Right atrium auricular region (tissue), 2 donors: ENCODE data around the gene TRAK1. TPM values are rescaled to one million over a fixed set of nuclear protein-coding genes. Genes with fewer than 3 reads are reported as not detected.

Experiments
- DNase-seq: peaks from one replicate; pipeline ENCODE4 v3.0.0-alpha.2; 2019; ENCODE audit warnings: low spot score
- H3K27ac ChIP-seq, 2 donors: fragments of 200-600 bp; sonication (generic); 1 replicate in 1 of 2; 2 replicates in 1 of 2; pipeline ENCODE4 v1.5.1; 2016 to 2019
- H3K27me3 ChIP-seq, 2 donors: fragments of 200-600 bp; sonication (generic); one replicate each; pipeline versions ENCODE4 v1.5.1 to v1.6.0; 2017 to 2019
- H3K36me3 ChIP-seq: fragments of 200-600 bp; sonication (generic); one replicate; pipeline ENCODE4 v1.5.1; 2016
- H3K4me1 ChIP-seq, 2 donors: fragments of 200-600 bp; sonication (generic); one replicate each; pipeline versions ENCODE4 v1.5.1 to v1.6.0; 2017 to 2019
- H3K4me3 ChIP-seq, 2 donors: fragments of 200-600 bp; sonication (generic); 1 replicate in 1 of 2; 2 replicates in 1 of 2; pipeline ENCODE4 v1.5.1; 2017 to 2019; ENCODE audit warnings: mild to moderate bottlenecking in 1 of 2, moderate library complexity in 1 of 2
- H3K9me3 ChIP-seq, 2 donors: fragments of 200-600 bp; sonication (generic); one replicate each; pipeline ENCODE4 v1.5.1; 2019
- total RNA-seq, 2 donors: library from RNA; depleted of rRNA; stranded (reverse); fragments of >200 nt; gene quantifications; one replicate each; pipeline ENCODE4 v1.1.0, GENCODE V29; 2016
- TF ChIP-seq, protein P1 (sequence below), 2 donors: fragments of 200-600 bp; sonication (generic); IDR thresholded peaks; one replicate each; pipeline ENCODE4 v1.5.1; 2019; ENCODE audit warnings: antibody characterized with exemption in 2 of 2

The TRAK1 gene
- total RNA-seq, 2 donors from 2014 or later: 172 to 259 TPM

DNA sequence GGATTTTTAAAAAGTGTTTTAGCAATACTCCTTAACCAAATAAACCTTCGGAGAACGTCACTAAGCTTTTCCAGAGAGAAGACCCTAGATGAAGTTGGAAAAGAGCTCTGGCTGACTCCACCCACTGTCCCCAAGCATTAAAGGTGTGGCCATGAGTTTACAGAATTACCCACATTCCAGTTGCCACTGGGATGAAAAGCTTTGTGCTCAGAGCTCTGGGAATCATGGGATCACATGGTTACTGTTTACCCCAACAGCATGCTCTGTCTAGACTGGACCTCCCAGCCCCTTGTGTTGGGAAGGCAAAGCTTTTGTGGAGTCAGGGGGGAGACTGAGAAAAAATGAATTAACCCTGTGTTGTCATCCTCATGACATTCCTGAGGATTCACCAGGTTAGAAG is 119.6 kb downstream of the TRAK1 start:
- Histone ChIP-seq H3K27me3 (no peaks in the 10 kb centered on the region), H3K9me3 (no peaks in the 10 kb centered on the region), H3K4me1 (no peaks in the 10 kb centered on the region), H3K4me3 (no peak overlapping the region), H3K27ac (no peak overlapping the region), H3K36me3 (peaks cover 35% of the 10 kb centered on the region)
- DNase-seq: no peak
- TF ChIP-seq, protein P1, sequence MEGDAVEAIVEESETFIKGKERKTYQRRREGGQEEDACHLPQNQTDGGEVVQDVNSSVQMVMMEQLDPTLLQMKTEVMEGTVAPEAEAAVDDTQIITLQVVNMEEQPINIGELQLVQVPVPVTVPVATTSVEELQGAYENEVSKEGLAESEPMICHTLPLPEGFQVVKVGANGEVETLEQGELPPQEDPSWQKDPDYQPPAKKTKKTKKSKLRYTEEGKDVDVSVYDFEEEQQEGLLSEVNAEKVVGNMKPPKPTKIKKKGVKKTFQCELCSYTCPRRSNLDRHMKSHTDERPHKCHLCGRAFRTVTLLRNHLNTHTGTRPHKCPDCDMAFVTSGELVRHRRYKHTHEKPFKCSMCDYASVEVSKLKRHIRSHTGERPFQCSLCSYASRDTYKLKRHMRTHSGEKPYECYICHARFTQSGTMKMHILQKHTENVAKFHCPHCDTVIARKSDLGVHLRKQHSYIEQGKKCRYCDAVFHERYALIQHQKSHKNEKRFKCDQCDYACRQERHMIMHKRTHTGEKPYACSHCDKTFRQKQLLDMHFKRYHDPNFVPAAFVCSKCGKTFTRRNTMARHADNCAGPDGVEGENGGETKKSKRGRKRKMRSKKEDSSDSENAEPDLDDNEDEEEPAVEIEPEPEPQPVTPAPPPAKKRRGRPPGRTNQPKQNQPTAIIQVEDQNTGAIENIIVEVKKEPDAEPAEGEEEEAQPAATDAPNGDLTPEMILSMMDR (IDR thresholded peaks at IDR 0.05): no peak

DNA sequence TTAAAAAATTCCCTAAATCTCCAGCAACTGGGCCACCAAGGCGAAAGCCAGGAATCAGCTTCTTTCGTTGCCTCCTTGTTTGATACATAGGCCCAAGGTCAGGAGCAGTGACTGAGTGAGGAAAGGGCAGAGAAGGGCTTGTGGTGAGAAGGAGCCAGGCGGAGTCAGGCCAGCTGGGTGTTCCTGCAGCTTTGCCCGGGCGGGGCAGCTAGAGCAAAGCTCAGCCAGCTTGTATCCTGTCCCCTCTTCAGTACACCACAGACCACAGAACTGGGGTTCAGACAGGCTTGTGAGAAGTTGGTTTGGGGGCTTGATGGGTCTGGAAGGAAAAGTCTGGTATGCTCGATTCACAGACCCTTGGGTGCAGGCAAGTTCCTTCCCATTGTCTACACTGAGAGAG is 122.3 kb downstream of the TRAK1 start:
- no peak overlapping the region for H3K4me3 ChIP-seq
- no peak overlapping the region for H3K27ac ChIP-seq
- H3K36me3 ChIP-seq: peaks cover 41% of the 10 kb centered on the region
- H3K27me3 ChIP-seq: no peaks in the 10 kb centered on the region
- H3K9me3 ChIP-seq: no peaks in the 10 kb centered on the region
- TF ChIP-seq, protein P1 (IDR thresholded peaks at IDR 0.05): no peak
- no peaks in the 10 kb centered on the region for H3K4me1 ChIP-seq
- DNase-seq: no peak

DNA sequence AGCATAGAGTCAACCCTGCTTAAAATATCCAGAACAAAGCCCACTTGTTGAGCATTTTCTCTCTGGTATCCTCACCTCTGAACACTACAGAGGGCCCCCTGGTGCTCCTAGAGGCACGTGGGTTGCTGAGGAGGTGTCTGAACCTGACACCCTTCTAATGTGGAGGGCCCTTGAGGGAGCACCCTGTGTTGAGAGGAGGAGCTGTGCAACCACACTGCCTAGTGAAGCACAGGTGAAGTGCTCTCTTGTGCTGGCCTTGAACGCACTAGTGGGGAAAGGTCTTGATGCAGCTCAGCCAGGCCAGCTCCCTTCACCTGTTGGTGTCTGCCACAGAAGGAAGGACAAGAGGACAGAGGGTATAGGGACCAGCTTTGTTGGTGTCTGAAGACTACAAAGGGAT is 122.9 kb downstream of the TRAK1 start:
- DNase-seq: no peak
- Histone ChIP-seq H3K4me1 (no peaks in the 10 kb centered on the region), H3K9me3 (no peaks in the 10 kb centered on the region), H3K36me3 (peaks cover 41% of the 10 kb centered on the region), H3K27ac (no peak overlapping the region), H3K27me3 (no peaks in the 10 kb centered on the region), H3K4me3 (no peak overlapping the region)
- TF ChIP-seq, protein P1 (IDR thresholded peaks at IDR 0.05): no peak

DNA sequence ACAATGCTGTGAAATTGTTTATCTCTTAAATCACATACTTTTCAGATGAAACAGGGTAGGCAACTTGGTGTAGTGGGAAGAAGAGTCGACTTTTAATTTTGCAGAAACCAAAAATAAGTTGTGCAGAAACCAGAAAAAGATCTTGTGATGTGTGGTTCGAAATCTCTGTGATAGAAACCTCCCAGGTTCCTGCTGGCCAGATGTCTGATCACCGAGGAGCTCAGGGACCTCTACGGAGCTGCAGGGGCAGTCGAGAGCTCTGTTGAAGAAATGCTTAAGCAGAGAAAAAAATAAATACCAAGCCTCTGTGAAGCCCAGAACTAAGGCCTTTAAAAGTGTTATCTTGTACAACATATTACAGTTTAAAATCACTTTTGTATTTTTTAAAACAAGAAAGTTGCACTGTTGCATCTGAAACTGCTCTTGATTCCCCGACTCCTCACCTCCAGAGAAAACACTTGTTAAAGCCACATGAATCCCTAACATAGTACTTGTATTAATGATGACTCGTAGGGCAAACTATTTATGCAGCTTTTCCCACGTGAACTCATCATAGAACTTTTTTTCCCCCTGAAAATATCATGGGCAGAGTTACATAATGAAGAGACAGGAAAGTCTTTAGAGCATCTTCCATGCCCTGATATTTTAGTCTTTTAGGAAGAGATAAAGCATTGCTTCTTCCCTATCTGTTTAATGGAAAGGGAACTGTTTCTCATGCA is 123.6 kb downstream of the TRAK1 start:
- no peaks in the 10 kb centered on the region for H3K27me3 ChIP-seq
- DNase-seq: no peak
- TF ChIP-seq, protein P1 (IDR thresholded peaks at IDR 0.05): no peak
- no peaks in the 10 kb centered on the region for H3K9me3 ChIP-seq
- no peak overlapping the region for H3K27ac ChIP-seq
- H3K4me3 ChIP-seq: no peak overlapping the region
- H3K36me3 ChIP-seq: peaks cover 41% of the 10 kb centered on the region
- H3K4me1 ChIP-seq: no peaks in the 10 kb centered on the region

DNA sequence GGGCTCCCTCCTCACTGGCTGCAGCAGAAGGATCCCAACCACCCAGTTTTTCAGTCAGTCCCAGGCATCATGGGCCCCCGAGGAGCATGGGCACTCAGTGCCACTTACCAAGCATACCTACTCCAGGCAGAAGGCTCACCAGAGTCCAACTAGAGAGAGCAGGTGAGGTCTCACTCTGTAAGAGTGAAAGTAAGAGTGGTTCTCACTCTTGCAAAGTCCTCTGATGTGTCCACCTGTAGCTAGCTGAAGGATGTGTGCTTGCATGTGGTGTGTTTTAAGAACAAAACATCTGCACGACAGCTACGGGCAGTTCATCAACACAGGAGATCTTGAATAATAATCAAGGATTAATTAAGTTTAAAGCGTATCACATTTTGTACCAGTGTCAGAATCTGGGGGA is 125.1 kb downstream of the TRAK1 start:
- H3K27ac ChIP-seq: no peak overlapping the region
- no peak overlapping the region for H3K4me3 ChIP-seq
- H3K4me1 ChIP-seq: no peaks in the 10 kb centered on the region
- TF ChIP-seq, protein P1 (IDR thresholded peaks at IDR 0.05): no peak
- DNase-seq: no peak
- H3K36me3 ChIP-seq: peaks cover 36% of the 10 kb centered on the region
- no peaks in the 10 kb centered on the region for H3K27me3 ChIP-seq
- no peaks in the 10 kb centered on the region for H3K9me3 ChIP-seq

DNA sequence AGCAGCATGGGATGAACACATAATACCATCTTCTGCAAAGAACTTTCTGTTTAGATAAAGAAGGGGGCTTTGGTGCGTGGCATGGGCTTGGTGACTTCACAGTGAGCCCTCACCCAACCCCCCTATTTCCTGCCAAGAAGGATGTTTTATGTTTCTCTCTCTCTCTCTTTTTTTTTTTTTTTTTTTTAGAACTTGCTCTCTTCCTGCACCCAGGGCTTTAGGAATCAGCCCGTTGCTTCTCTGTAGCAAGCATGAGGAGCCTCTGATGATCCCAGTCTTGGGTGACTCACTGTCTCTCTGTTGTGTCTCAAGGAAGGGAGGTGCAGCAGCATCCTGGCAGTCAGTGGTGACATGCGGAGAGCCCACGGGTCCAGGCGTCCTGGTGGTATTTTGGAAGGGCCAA is 125.8 kb downstream of the TRAK1 start:
- H3K36me3 ChIP-seq: peaks cover 35% of the 10 kb centered on the region

More for the DNA sequence above, 125.8 kb downstream of the TRAK1 start:
- Histone ChIP-seq H3K27me3 (no peaks in the 10 kb centered on the region), H3K4me1 (no peaks in the 10 kb centered on the region), H3K9me3 (no peaks in the 10 kb centered on the region), H3K27ac (no peak overlapping the region), H3K4me3 (no peak overlapping the region)
- TF ChIP-seq, protein P1 (IDR thresholded peaks at IDR 0.05): no peak
- DNase-seq: no peak
